Measurements from ENCODE around the gene FBXL14. TPM values are rescaled to one million over a fixed set of nuclear protein-coding genes. Genes with fewer than 3 reads are reported as not detected.

FBXL14 gene
- polyA plus RNA-seq, 1 donor from 2014 or later = 15.1 TPM

DNA sequence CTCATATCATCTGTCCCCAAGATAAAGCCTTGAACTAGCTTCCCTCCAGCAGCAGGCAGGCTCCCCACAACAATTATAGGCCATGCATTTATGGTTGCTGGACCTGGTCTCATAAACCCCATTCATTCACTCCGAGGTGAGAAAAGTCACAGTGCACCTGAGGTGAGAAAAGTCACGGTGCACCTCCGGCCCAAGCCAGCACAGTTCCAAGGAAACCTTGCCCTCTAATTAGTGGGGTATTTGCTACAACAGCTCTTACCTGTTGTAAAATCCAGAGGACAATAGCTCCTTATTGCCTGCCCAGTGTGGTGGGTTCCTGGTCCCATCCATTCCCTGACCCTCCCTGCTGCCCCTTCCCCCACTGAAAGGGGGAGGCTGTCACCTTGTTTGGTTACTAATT lies 65.6 kb downstream of the FBXL14 start:
- no peaks in the 10 kb centered on the region for H3K36me3 ChIP-seq (ENCODE audit: insufficient read depth, low read length)
- H3K79me2 ChIP-seq (replicated peaks; ENCODE audit: insufficient read depth, low read length) = peaks cover 61% of the 10 kb centered on the region
- TF ChIP-seq RAD21 (conservative IDR thresholded peaks at IDR 0.05) (no peak), EZH2 (IDR thresholded peaks at IDR 0.05; ENCODE audit: borderline replicate concordance, insufficient read depth, low read length, poor library complexity, severe bottlenecking) (no peak), EP300 (conservative IDR thresholded peaks at IDR 0.05; ENCODE audit: poor library complexity, severe bottlenecking) (no peak), SMC3 (conservative IDR thresholded peaks at IDR 0.05; ENCODE audit: poor library complexity) (no peak)
- no peaks in the 10 kb centered on the region for H4K20me1 ChIP-seq (ENCODE audit: insufficient read depth)
- no peak overlapping the region for H2AFZ ChIP-seq (ENCODE audit: low read depth, low read length)
- H3F3A ChIP-seq (ENCODE audit: insufficient read depth, low read length, poor library complexity, severe bottlenecking) = no peaks in the 10 kb centered on the region
- no peak overlapping the region for H3K4me2 ChIP-seq (ENCODE audit: low read length)
- no peaks in the 10 kb centered on the region for H3K9me2 ChIP-seq (ENCODE audit: insufficient read depth, low read length)
- H3K27me3 ChIP-seq (ENCODE audit: insufficient read depth, low read depth, low read length) = no peaks in the 10 kb centered on the region
- no peak overlapping the region for H3K9ac ChIP-seq (ENCODE audit: low read length)
- no peaks in the 10 kb centered on the region for H3K9me3 ChIP-seq (ENCODE audit: low read length)
- H3K4me3 ChIP-seq (ENCODE audit: low read length) = no peak overlapping the region
- no peak overlapping the region for H3K27ac ChIP-seq (ENCODE audit: low read length)

DNA sequence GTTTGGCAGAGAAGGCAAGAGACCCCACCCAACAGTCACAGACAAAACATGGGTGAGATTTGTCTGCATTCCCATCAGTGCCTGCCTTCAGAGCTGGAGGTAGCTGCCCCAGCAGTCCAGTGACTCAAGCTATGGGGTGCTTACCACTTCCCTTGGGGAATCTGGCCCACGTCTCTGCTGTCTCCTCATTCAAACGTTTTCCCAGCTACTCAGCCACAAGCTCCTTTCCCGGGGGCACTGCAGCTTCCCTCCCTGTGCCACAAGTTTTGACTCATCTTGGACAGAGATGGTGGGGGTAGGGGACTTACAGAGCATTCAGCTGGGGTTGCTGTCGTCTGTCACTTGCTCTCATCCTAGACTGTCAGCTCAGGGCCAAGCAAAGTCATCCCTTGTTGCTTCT lies 66.6 kb downstream of the FBXL14 start:
- no peak overlapping the region for H3K4me3 ChIP-seq (ENCODE audit: low read length)
- H3K36me3 ChIP-seq (ENCODE audit: insufficient read depth, low read length) = no peaks in the 10 kb centered on the region
- TF ChIP-seq MXI1 (conservative IDR thresholded peaks at IDR 0.05; ENCODE audit: poor library complexity, severe bottlenecking) (no peak), SMC3 (conservative IDR thresholded peaks at IDR 0.05; ENCODE audit: poor library complexity) (no peak), EP300 (conservative IDR thresholded peaks at IDR 0.05; ENCODE audit: poor library complexity, severe bottlenecking) (no peak)
- H3K4me2 ChIP-seq (ENCODE audit: low read length) = no peak overlapping the region
- H2AFZ ChIP-seq (ENCODE audit: low read depth, low read length) = no peak overlapping the region
- no peaks in the 10 kb centered on the region for H3K9me2 ChIP-seq (ENCODE audit: insufficient read depth, low read length)
- no peaks in the 10 kb centered on the region for H3K9me3 ChIP-seq (ENCODE audit: low read length)
- no peaks in the 10 kb centered on the region for H4K20me1 ChIP-seq (ENCODE audit: insufficient read depth)
- H3F3A ChIP-seq (ENCODE audit: insufficient read depth, low read length, poor library complexity, severe bottlenecking) = no peaks in the 10 kb centered on the region
- H3K9ac ChIP-seq (ENCODE audit: low read length) = no peak overlapping the region
- H3K27ac ChIP-seq (ENCODE audit: low read length) = no peak overlapping the region
- H3K27me3 ChIP-seq (ENCODE audit: insufficient read depth, low read depth, low read length) = no peaks in the 10 kb centered on the region
- peaks cover 51% of the 10 kb centered on the region for H3K79me2 ChIP-seq (replicated peaks; ENCODE audit: insufficient read depth, low read length)

DNA sequence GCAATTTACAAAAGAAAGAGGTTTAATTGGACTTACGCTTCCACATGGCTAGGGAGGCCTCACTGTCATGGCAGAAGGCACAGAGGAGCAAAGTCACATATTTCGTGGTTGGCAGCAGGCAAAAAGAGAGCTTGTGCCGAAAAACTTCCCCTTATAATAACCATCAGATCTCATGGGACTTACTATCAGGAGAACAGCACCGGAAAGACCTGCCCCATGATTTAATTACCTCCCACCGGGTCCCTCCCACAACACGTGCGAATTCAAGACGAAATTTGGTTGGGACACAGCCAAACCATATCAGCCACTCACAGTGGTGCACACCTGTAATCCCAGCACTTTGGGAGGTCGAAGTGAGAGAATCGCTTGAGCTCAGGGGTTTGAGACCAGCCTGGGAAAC lies 68.5 kb downstream of the FBXL14 start:
- Histone ChIP-seq H3K4me3 (ENCODE audit: low read length) (no peak overlapping the region), H3K27me3 (ENCODE audit: insufficient read depth, low read depth, low read length) (no peaks in the 10 kb centered on the region), H3F3A (ENCODE audit: insufficient read depth, low read length, poor library complexity, severe bottlenecking) (no peaks in the 10 kb centered on the region), H3K9me2 (ENCODE audit: insufficient read depth, low read length) (no peaks in the 10 kb centered on the region), H3K36me3 (ENCODE audit: insufficient read depth, low read length) (no peaks in the 10 kb centered on the region), H3K4me2 (ENCODE audit: low read length) (no peak overlapping the region), H4K20me1 (ENCODE audit: insufficient read depth) (no peaks in the 10 kb centered on the region), H3K27ac (ENCODE audit: low read length) (no peak overlapping the region), H3K9me3 (ENCODE audit: low read length) (no peaks in the 10 kb centered on the region), H2AFZ (ENCODE audit: low read depth, low read length) (no peak overlapping the region), H3K79me2 (replicated peaks; ENCODE audit: insufficient read depth, low read length) (peaks cover 32% of the 10 kb centered on the region), H3K9ac (ENCODE audit: low read length) (no peak overlapping the region)
- no peak for TF ChIP-seq MXI1 (conservative IDR thresholded peaks at IDR 0.05; ENCODE audit: poor library complexity, severe bottlenecking)
- TF ChIP-seq, protein P1, sequence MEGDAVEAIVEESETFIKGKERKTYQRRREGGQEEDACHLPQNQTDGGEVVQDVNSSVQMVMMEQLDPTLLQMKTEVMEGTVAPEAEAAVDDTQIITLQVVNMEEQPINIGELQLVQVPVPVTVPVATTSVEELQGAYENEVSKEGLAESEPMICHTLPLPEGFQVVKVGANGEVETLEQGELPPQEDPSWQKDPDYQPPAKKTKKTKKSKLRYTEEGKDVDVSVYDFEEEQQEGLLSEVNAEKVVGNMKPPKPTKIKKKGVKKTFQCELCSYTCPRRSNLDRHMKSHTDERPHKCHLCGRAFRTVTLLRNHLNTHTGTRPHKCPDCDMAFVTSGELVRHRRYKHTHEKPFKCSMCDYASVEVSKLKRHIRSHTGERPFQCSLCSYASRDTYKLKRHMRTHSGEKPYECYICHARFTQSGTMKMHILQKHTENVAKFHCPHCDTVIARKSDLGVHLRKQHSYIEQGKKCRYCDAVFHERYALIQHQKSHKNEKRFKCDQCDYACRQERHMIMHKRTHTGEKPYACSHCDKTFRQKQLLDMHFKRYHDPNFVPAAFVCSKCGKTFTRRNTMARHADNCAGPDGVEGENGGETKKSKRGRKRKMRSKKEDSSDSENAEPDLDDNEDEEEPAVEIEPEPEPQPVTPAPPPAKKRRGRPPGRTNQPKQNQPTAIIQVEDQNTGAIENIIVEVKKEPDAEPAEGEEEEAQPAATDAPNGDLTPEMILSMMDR (IDR thresholded peaks at IDR 0.05; ENCODE audit: poor library complexity, severe bottlenecking) = no peak
- TF ChIP-seq POLR2AphosphoS5 (IDR thresholded peaks at IDR 0.05) = no peak
- TF ChIP-seq TAF1 (IDR thresholded peaks at IDR 0.05; ENCODE audit: low read depth) = no peak
- TF ChIP-seq EZH2 (IDR thresholded peaks at IDR 0.05; ENCODE audit: borderline replicate concordance, insufficient read depth, low read length, poor library complexity, severe bottlenecking) = no peak
- no peak for TF ChIP-seq RAD21 (conservative IDR thresholded peaks at IDR 0.05)
- no peak for TF ChIP-seq EP300 (conservative IDR thresholded peaks at IDR 0.05; ENCODE audit: poor library complexity, severe bottlenecking)
- TF ChIP-seq, protein P2, sequence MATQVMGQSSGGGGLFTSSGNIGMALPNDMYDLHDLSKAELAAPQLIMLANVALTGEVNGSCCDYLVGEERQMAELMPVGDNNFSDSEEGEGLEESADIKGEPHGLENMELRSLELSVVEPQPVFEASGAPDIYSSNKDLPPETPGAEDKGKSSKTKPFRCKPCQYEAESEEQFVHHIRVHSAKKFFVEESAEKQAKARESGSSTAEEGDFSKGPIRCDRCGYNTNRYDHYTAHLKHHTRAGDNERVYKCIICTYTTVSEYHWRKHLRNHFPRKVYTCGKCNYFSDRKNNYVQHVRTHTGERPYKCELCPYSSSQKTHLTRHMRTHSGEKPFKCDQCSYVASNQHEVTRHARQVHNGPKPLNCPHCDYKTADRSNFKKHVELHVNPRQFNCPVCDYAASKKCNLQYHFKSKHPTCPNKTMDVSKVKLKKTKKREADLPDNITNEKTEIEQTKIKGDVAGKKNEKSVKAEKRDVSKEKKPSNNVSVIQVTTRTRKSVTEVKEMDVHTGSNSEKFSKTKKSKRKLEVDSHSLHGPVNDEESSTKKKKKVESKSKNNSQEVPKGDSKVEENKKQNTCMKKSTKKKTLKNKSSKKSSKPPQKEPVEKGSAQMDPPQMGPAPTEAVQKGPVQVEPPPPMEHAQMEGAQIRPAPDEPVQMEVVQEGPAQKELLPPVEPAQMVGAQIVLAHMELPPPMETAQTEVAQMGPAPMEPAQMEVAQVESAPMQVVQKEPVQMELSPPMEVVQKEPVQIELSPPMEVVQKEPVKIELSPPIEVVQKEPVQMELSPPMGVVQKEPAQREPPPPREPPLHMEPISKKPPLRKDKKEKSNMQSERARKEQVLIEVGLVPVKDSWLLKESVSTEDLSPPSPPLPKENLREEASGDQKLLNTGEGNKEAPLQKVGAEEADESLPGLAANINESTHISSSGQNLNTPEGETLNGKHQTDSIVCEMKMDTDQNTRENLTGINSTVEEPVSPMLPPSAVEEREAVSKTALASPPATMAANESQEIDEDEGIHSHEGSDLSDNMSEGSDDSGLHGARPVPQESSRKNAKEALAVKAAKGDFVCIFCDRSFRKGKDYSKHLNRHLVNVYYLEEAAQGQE (IDR thresholded peaks at IDR 0.05; ENCODE audit: borderline replicate concordance) = no peak
- no peak for TF ChIP-seq SMC3 (conservative IDR thresholded peaks at IDR 0.05; ENCODE audit: poor library complexity)
